PC-9 (cell line): ENCODE results near the gene SLAMF6. TPM values are rescaled to one million over a fixed set of nuclear protein-coding genes. Genes with fewer than 3 reads are reported as not detected.
"Not testable (repeated sequence)": the region's sequence is repeated elsewhere in the genome, so short reads cannot be mapped to it uniquely, and the experiment has no call there.

Experiments used
- BruUV-seq: library from RNA; stranded (reverse); fragments of 400-500 nt; replicated peaks from 2 replicates; lab custom pipeline; 2021; lab: Mats Ljungman, UMichigan
- CTCF ChIA-PET: fragments of 300-600 bp; sonication (Branson Sonifier 250); formaldehyde crosslinking; loops from one replicate; lab custom pipeline; 2022; ENCODE audit warnings: antibody characterized with exemption; lab: Charles Lee
- POLR2A ChIA-PET: fragments of 300-600 bp; sonication (Branson Sonifier 250); formaldehyde crosslinking; loops from one replicate; lab custom pipeline; 2022; ENCODE audit warnings: antibody characterized with exemption; ENCODE audit not compliant: unreplicated experiment; lab: Charles Lee
- DNase-seq, 2 experiments: peaks; one replicate each; pipeline versions ENCODE4 v3.0.0 to v3.0.0-alpha.2; 2015 to 2022; ENCODE audit warnings: mixed read lengths in 1 of 2
- H2AFZ ChIP-seq: fragments of 200-600 bp; sonication (generic); 2 replicates; pipeline ENCODE4 v1.8.1; 2017; ENCODE audit warnings: antibody characterized with exemption
- H3F3A ChIP-seq: fragments of 200-600 bp; sonication (generic); 2 replicates; pipeline ENCODE4 v1.8.1; 2017; ENCODE audit warnings: antibody characterized with exemption, mild to moderate bottlenecking, low read depth; ENCODE audit not compliant: insufficient read depth
- H3K27ac ChIP-seq: fragments of 200-600 bp; sonication (generic); 2 replicates; pipeline ENCODE4 v1.6.1; 2016; ENCODE audit warnings: mixed run types
- H3K27me3 ChIP-seq: fragments of 200-600 bp; sonication (generic); 2 replicates; pipeline ENCODE4 v1.6.1; 2016; ENCODE audit warnings: low read depth, mixed run types; ENCODE audit not compliant: insufficient read depth
- H3K36me3 ChIP-seq: fragments of 200-600 bp; sonication (generic); 2 replicates; pipeline ENCODE4 v1.6.1; 2016; ENCODE audit warnings: low read depth, mixed run types
- H3K4me1 ChIP-seq: fragments of 200-600 bp; sonication (generic); replicated peaks from 2 replicates; pipeline ENCODE4 v1.6.1; 2016; ENCODE audit warnings: mixed run types; ENCODE audit not compliant: insufficient read depth
- H3K4me2 ChIP-seq: fragments of 200-600 bp; sonication (generic); 2 replicates; pipeline ENCODE4 v1.6.1; 2017; ENCODE audit warnings: mixed run types
- H3K4me3 ChIP-seq: fragments of 200-600 bp; sonication (generic); 2 replicates; pipeline ENCODE4 v1.6.1; 2016; ENCODE audit warnings: mixed run types
- H3K79me2 ChIP-seq: fragments of 200-600 bp; sonication (generic); 2 replicates; pipeline ENCODE4 v1.6.1; 2017; ENCODE audit warnings: low read depth, mixed run types
- H3K9me2 ChIP-seq: fragments of 200-600 bp; sonication (generic); 2 replicates; pipeline ENCODE4 v1.8.1; 2017; ENCODE audit warnings: mild to moderate bottlenecking; ENCODE audit not compliant: insufficient read depth
- H3K9me3 ChIP-seq: fragments of 200-600 bp; sonication (generic); 2 replicates; pipeline ENCODE4 v1.8.1; 2016; ENCODE audit warnings: low read depth; ENCODE audit not compliant: insufficient read depth
- H4K20me1 ChIP-seq: fragments of 200-600 bp; sonication (generic); 2 replicates; pipeline ENCODE4 v1.8.1; 2017; ENCODE audit not compliant: insufficient read depth
- CTCF ChIP-seq: fragments of 200-600 bp; sonication (generic); conservative IDR thresholded peaks from 2 replicates; pipeline ENCODE4 v1.6.1; 2017; ENCODE audit warnings: mixed run types, antibody characterized with exemption, mild to moderate bottlenecking, moderate library complexity
- EZH2 ChIP-seq: fragments of 200-600 bp; sonication (generic); IDR thresholded peaks from 2 replicates; pipeline ENCODE4 v1.8.0; 2017; ENCODE audit warnings: antibody characterized with exemption, low read depth
- intact Hi-C: fragments of 100-400 bp; cut with micrococcal nuclease; formaldehyde crosslinking; loops from one replicate; pipeline ENCODE4 v1.10.0; 2022; ENCODE audit not compliant: unreplicated experiment
- total RNA-seq: library from RNA; stranded (reverse); gene quantifications from 2 replicates; pipeline ENCODE4 v1.2.3, GENCODE V29; 2021

SLAMF6 gene
- total RNA-seq, 1 experiment from 2014 or later: not detected

GRCh38 chr1:160560806-160561205, 37.8 kb upstream of the SLAMF6 start:
- DNase-seq: no peak
- H3K9me2 ChIP-seq: no peaks in the 10 kb centered on the region
- H3K27me3 ChIP-seq: peaks cover 28% of the 10 kb centered on the region
- TF ChIP-seq EZH2 (no peak), CTCF (no peak)
- ChIA-PET CTCF (no interaction called here), POLR2A (no interaction called here)
- H3F3A ChIP-seq: no peaks in the 10 kb centered on the region
- H3K4me1 ChIP-seq: no peaks in the 10 kb centered on the region
- H3K27ac ChIP-seq: no peak overlapping the region
- H3K4me2 ChIP-seq: no peak overlapping the region
- H3K9me3 ChIP-seq: no peaks in the 10 kb centered on the region
- no peaks in the 10 kb centered on the region for H4K20me1 ChIP-seq
- H2AFZ ChIP-seq: no peak overlapping the region
- H3K79me2 ChIP-seq: no peaks in the 10 kb centered on the region
- intact Hi-C loops: no loop called here
- H3K4me3 ChIP-seq: no peak overlapping the region
- no TSS peak for BruUV-seq
- no peaks in the 10 kb centered on the region for H3K36me3 ChIP-seq

GRCh38 chr1:160560045-160560705, 37.1 kb upstream of the SLAMF6 start:
- Histone ChIP-seq H3K9me2 (no peaks in the 10 kb centered on the region), H2AFZ (no peak overlapping the region), H3K36me3 (no peaks in the 10 kb centered on the region), H4K20me1 (no peaks in the 10 kb centered on the region), H3K4me1 (no peaks in the 10 kb centered on the region), H3K9me3 (no peaks in the 10 kb centered on the region), H3K27me3 (peaks cover 28% of the 10 kb centered on the region), H3K79me2 (no peaks in the 10 kb centered on the region), H3K4me2 (no peak overlapping the region), H3K27ac (no peak overlapping the region), H3K4me3 (no peak overlapping the region), H3F3A (no peaks in the 10 kb centered on the region)
- ChIA-PET POLR2A (no interaction called here), CTCF (no interaction called here)
- intact Hi-C loops: no loop called here
- TF ChIP-seq CTCF (no peak), EZH2 (no peak)
- no TSS peak for BruUV-seq
- DNase-seq: no peak

- DNase-seq, H3K27ac ChIP-seq, H3K9me2 ChIP-seq, H3F3A ChIP-seq, H3K4me2 ChIP-seq, H3K4me1 ChIP-seq, intact Hi-C loops, H4K20me1 ChIP-seq, H3K9me3 ChIP-seq, H3K79me2 ChIP-seq, H3K36me3 ChIP-seq, H2AFZ ChIP-seq, CTCF ChIA-PET, H3K4me3 ChIP-seq, POLR2A ChIA-PET, BruUV-seq: not testable (repeated sequence)
- peaks cover 26% of the 10 kb centered on the region for H3K27me3 ChIP-seq
Observed at GRCh38 chr1:160559437-160559836, 36.4 kb upstream of the SLAMF6 start.
